Neural progenitor cell (in vitro differentiated cells): ENCODE data around the gene SDHAF2. TPM values are rescaled to one million over a fixed set of nuclear protein-coding genes. Genes with fewer than 3 reads are reported as not detected.

Experiments
- DNase-seq: peaks from one replicate; pipeline ENCODE4 v3.0.0-alpha.2; 2016; ENCODE audit warnings: low spot score
- H2AFZ ChIP-seq: fragments of 200-600 bp; sonication (generic); replicated peaks from 2 replicates; pipeline ENCODE4 v1.6.1; 2016; ENCODE audit warnings: antibody characterized with exemption
- H3F3A ChIP-seq: fragments of 200-600 bp; sonication (generic); 2 replicates; pipeline ENCODE4 v1.6.1; 2016; ENCODE audit warnings: antibody characterized with exemption, low read depth
- H3K27ac ChIP-seq: fragments of 200-600 bp; sonication (generic); 2 replicates; pipeline ENCODE4 v1.5.1; 2016; ENCODE audit warnings: mild to moderate bottlenecking
- H3K27me3 ChIP-seq: fragments of 200-600 bp; sonication (generic); 2 replicates; pipeline ENCODE4 v1.6.1; 2016; ENCODE audit warnings: mild to moderate bottlenecking, moderate library complexity
- H3K36me3 ChIP-seq: fragments of 200-600 bp; sonication (generic); 2 replicates; pipeline ENCODE4 v1.5.1; 2016
- H3K4me1 ChIP-seq: fragments of 200-600 bp; sonication (generic); 2 replicates; pipeline ENCODE4 v1.6.1; 2016; ENCODE audit warnings: mixed run types
- H3K4me2 ChIP-seq: fragments of 200-600 bp; sonication (generic); 2 replicates; pipeline ENCODE4 v1.6.1; 2016
- H3K4me3 ChIP-seq: fragments of 200-600 bp; sonication (generic); 2 replicates; pipeline ENCODE4 v1.5.1; 2016
- H3K79me2 ChIP-seq: fragments of 200-600 bp; sonication (generic); 2 replicates; pipeline ENCODE4 v1.6.1; 2016; ENCODE audit warnings: low read depth
- H3K9ac ChIP-seq: fragments of 200-600 bp; sonication (generic); 2 replicates; pipeline ENCODE4 v1.6.1; 2016
- H3K9me3 ChIP-seq: fragments of 200-600 bp; sonication (generic); 2 replicates; pipeline ENCODE4 v1.5.1; 2016; ENCODE audit warnings: low read depth
- H4K20me1 ChIP-seq: fragments of 200-600 bp; sonication (generic); 2 replicates; pipeline ENCODE4 v1.6.1; 2016; ENCODE audit warnings: low read depth
- H3K27ac Mint-ChIP-seq: 3 replicates; pipeline ENCODE4 v1.8.0; 2021; ENCODE audit warnings: mixed read lengths
- H3K27me3 Mint-ChIP-seq: 2 replicates; pipeline ENCODE4 v1.8.0; 2022; ENCODE audit warnings: low read depth, mild to moderate bottlenecking, inconsistent platforms, moderate library complexity, mixed read lengths; ENCODE audit not compliant: insufficient read depth
- H3K36me3 Mint-ChIP-seq: 3 replicates; pipeline ENCODE4 v1.8.0; 2021; ENCODE audit warnings: mixed read lengths
- H3K4me1 Mint-ChIP-seq: 3 replicates; pipeline ENCODE4 v1.8.0; 2021; ENCODE audit warnings: mixed read lengths
- H3K4me3 Mint-ChIP-seq: 3 replicates; pipeline ENCODE4 v1.8.0; 2021; ENCODE audit warnings: mild to moderate bottlenecking, moderate library complexity, mixed read lengths
- H3K9me3 Mint-ChIP-seq: 3 replicates; pipeline ENCODE4 v1.8.0; 2020; ENCODE audit warnings: mixed read lengths
- CTCF ChIP-seq: fragments of 200-600 bp; sonication (generic); IDR thresholded peaks from 2 replicates; pipeline ENCODE4 v1.5.1; 2017; ENCODE audit warnings: antibody characterized with exemption, mild to moderate bottlenecking
- EZH2 ChIP-seq: fragments of 200-600 bp; sonication (generic); IDR thresholded peaks from 2 replicates; pipeline ENCODE4 v1.6.1; 2017; ENCODE audit warnings: antibody characterized with exemption, mild to moderate bottlenecking, moderate library complexity
- EZH2phosphoT487 ChIP-seq: fragments of 200-600 bp; sonication (generic); IDR thresholded peaks from 2 replicates; pipeline ENCODE4 v1.6.1; 2017; ENCODE audit warnings: antibody characterized with exemption
- total RNA-seq: library from RNA; depleted of rRNA; stranded (reverse); fragments of >200 nt; gene quantifications from 2 replicates; pipeline ENCODE4 v1.2.3, GENCODE V29; 2015; ENCODE audit warnings: low replicate concordance

SDHAF2 gene
- total RNA-seq, 1 donor from 2014 or later, result 27.4 TPM

GRCh38 chr11:61452825-61453224 lies 22.9 kb downstream of the SDHAF2 start:
- TF ChIP-seq CTCF, result no peak
- no peak for TF ChIP-seq EZH2
- TF ChIP-seq EZH2phosphoT487, result no peak
- Histone ChIP-seq H3K4me3 (no peak overlapping the region), H3K9ac (no peak overlapping the region), H2AFZ (no peak overlapping the region), H3K9me3 (no peaks in the 10 kb centered on the region), H3K4me2 (no peak overlapping the region), H3K79me2 (no peaks in the 10 kb centered on the region), H3K36me3 (no peaks in the 10 kb centered on the region), H4K20me1 (peaks cover 6% of the 10 kb centered on the region), H3K27me3 (no peaks in the 10 kb centered on the region), H3F3A (no peaks in the 10 kb centered on the region), H3K4me1 (no peaks in the 10 kb centered on the region), H3K27ac (no peak overlapping the region)
- Mint-ChIP-seq H3K27ac (no peak overlapping the region), H3K9me3 (peaks cover 2% of the 10 kb centered on the region), H3K4me3 (no peak overlapping the region), H3K27me3 (peaks cover 5% of the 10 kb centered on the region), H3K4me1 (no peaks in the 10 kb centered on the region), H3K36me3 (peaks cover 24% of the 10 kb centered on the region)
- no peak for DNase-seq

- H3K4me3 Mint-ChIP-seq, result no peak overlapping the region
- Histone ChIP-seq H3K27ac (no peak overlapping the region), H3K9me3 (no peaks in the 10 kb centered on the region), H2AFZ (no peak overlapping the region), H3K4me1 (no peaks in the 10 kb centered on the region), H3K4me3 (no peak overlapping the region), H3K4me2 (no peak overlapping the region), H3K9ac (no peak overlapping the region), H4K20me1 (no peaks in the 10 kb centered on the region), H3K79me2 (no peaks in the 10 kb centered on the region), H3F3A (no peaks in the 10 kb centered on the region), H3K36me3 (no peaks in the 10 kb centered on the region), H3K27me3 (no peaks in the 10 kb centered on the region)
- no peak for DNase-seq
- peaks cover 22% of the 10 kb centered on the region for H3K36me3 Mint-ChIP-seq
- H3K27ac Mint-ChIP-seq, result no peak overlapping the region
- peaks cover 5% of the 10 kb centered on the region for H3K27me3 Mint-ChIP-seq
- TF ChIP-seq EZH2 (no peak), CTCF (no peak), EZH2phosphoT487 (no peak)
- H3K4me1 Mint-ChIP-seq, result no peaks in the 10 kb centered on the region
- H3K9me3 Mint-ChIP-seq, result peaks cover 2% of the 10 kb centered on the region
Measured at GRCh38 chr11:61453695-61454094, 23.8 kb downstream of the SDHAF2 start.

- Mint-ChIP-seq H3K4me3 (no peak overlapping the region), H3K36me3 (peaks cover 19% of the 10 kb centered on the region), H3K27ac (no peak overlapping the region), H3K27me3 (peaks cover 5% of the 10 kb centered on the region), H3K9me3 (peaks cover 2% of the 10 kb centered on the region), H3K4me1 (no peaks in the 10 kb centered on the region)
- H3K4me2 ChIP-seq, result no peak overlapping the region
- no peaks in the 10 kb centered on the region for H3K9me3 ChIP-seq
- no peaks in the 10 kb centered on the region for H3K79me2 ChIP-seq
- H3K27ac ChIP-seq, result no peak overlapping the region
- H3K4me1 ChIP-seq, result no peaks in the 10 kb centered on the region
- DNase-seq, result no peak
- no peaks in the 10 kb centered on the region for H3K36me3 ChIP-seq
- H3K27me3 ChIP-seq, result no peaks in the 10 kb centered on the region
- no peak overlapping the region for H2AFZ ChIP-seq
- H3K9ac ChIP-seq, result no peak overlapping the region
- TF ChIP-seq EZH2 (no peak), CTCF (no peak), EZH2phosphoT487 (no peak)
- no peak overlapping the region for H3K4me3 ChIP-seq
- no peaks in the 10 kb centered on the region for H3F3A ChIP-seq
- no peaks in the 10 kb centered on the region for H4K20me1 ChIP-seq
Measured at GRCh38 chr11:61454520-61454919, 24.6 kb downstream of the SDHAF2 start.

GRCh38 chr11:61460474-61460881 lies 30.6 kb downstream of the SDHAF2 start:
- no peak for TF ChIP-seq EZH2phosphoT487
- no peak for TF ChIP-seq EZH2
- TF ChIP-seq CTCF, result no peak
- H3K27ac Mint-ChIP-seq, result no peak overlapping the region

More at GRCh38 chr11:61460474-61460881, 30.6 kb downstream of the SDHAF2 start:
- no peak overlapping the region for H3K9ac ChIP-seq
- no peaks in the 10 kb centered on the region for H3K4me1 ChIP-seq
- no peaks in the 10 kb centered on the region for H3K27me3 ChIP-seq
- DNase-seq, result no peak
- no peaks in the 10 kb centered on the region for H3K79me2 ChIP-seq
- no peaks in the 10 kb centered on the region for H3K9me3 ChIP-seq
- Mint-ChIP-seq H3K27me3 (no peaks in the 10 kb centered on the region), H3K9me3 (no peaks in the 10 kb centered on the region), H3K4me1 (no peaks in the 10 kb centered on the region), H3K36me3 (peaks cover 8% of the 10 kb centered on the region), H3K4me3 (no peak overlapping the region)
- no peaks in the 10 kb centered on the region for H3K36me3 ChIP-seq
- H3K4me3 ChIP-seq, result no peak overlapping the region
- no peaks in the 10 kb centered on the region for H3F3A ChIP-seq
- no peaks in the 10 kb centered on the region for H4K20me1 ChIP-seq
- no peak overlapping the region for H2AFZ ChIP-seq
- no peak overlapping the region for H3K4me2 ChIP-seq
- H3K27ac ChIP-seq, result no peak overlapping the region
